ENCODE measurements around the gene CDK8.

CDK8 gene

DNA sequence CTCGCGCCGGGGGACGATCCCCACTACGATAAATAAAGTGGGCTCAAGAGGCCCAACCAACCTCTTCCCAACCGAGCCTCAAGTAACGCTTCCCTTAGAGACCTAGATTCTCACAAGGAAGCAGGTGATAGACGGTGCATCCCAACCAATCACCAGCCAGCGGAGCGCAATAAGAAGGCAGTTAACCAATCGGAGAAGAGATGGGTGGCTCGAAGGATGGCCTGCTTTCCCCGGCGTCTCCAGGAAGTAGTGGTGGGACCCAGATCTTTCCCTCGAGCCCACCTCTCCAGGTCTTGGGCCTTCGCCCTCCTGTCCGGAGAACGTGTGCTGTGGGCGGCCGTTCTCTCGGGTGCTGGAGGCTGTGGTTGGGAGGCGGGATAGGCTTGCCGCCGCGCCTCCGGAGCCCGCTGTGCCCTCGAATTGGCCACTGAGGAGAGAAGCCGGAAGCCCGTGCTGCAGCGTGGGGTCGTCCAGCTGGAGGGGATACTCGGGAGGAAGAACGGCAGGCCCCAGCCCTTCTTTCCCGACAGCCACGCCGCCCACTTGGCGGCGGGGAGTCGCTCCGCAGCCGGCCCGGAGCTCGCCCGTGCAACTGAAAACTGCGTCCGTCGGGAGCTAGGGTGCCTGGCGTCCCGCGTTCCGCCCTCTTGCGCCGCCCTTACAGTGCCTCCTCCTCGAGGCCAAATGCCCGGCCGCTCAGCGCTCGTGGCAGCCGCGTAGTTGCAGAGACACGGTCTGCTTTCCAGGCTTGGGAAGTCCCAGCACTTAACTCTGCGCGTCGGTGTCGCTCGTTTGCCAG, 32.0 kb upstream of the CDK8 start, which contains the start of gene RNF6:
RNF6 (minus strand) TSS at position 594 of the 799 bp plus-strand sequence. CDS start 2,665 bp downstream, outside the sequence.
- peak within 1 kb of the TSS; percentile 82 to 98 (median 88) for H3K4me2 ChIP-seq
- no peak for TF ChIP-seq Cebpa-rat (IDR thresholded peaks at IDR 0.05)
- peak within 1 kb of the TSS; percentile 76 to 87 (median 82) for H3K4me3 ChIP-seq
- no peaks in the 10 kb centered on the region for H3K9me3 ChIP-seq (replicated peaks in 1 of 11)
- peaks cover 23 to 29% (median 25%) of the 10 kb centered on the region in 10 experiments for H3K4me1 ChIP-seq
- H3K27me3 ChIP-seq, result no peaks in the 10 kb centered on the region
- peak within 1 kb of the TSS; percentile 92 to 99 (median 97) for H3K9ac ChIP-seq
- H3K36me3 ChIP-seq, result peaks cover 33 to 39% (median 36%) of the 10 kb centered on the region in 11 experiments
- peaks cover 0 to 23% (median 11%) of the 10 kb centered on the region in 11 experiments; a peak in 7 of 22 replicates for H4K20me1 ChIP-seq
- H3K27ac ChIP-seq, result peak within 1 kb of the TSS; percentile 94 to 99 (median 97)

DNA sequence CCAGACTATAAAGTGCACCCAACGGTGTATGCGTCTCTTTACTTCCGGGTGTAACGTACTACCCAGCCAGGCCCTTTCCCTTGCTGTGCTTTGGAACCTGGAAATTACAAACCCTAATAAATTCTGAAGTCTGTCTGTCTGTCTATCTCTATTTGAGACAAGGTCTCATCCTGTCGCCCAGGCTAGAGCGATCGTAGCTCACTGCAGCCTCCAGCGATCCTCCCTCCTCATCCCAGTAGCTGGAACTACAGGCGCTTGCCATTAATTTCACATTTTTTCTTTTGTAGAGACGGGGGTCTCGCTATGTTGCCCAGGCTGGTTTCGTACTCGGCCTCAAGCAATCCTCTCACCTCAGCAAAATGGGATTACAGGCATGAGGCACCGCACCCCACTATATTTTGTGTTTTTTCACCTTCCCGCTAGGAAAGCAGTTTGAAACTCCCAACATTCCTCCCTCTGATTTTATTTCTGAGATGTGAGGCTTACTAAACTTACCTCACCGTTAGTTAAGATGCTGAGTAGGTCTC, 31.3 kb upstream of the CDK8 start:
- Histone ChIP-seq H3K9ac (peak overlapping the region; percentile 92 to 99 (median 97)), H3K4me1 (peaks cover 23 to 29% (median 25%) of the 10 kb centered on the region in 10 experiments), H3K9me3 (replicated peaks in 1 of 11) (no peaks in the 10 kb centered on the region), H3K36me3 (peaks cover 26 to 32% (median 29%) of the 10 kb centered on the region in 11 experiments), H3K4me2 (peak overlapping the region; percentile 79 to 98 (median 85)), H3K27ac (peak overlapping the region; percentile 94 to 99 (median 97)), H3K4me3 (peak overlapping the region; percentile 76 to 87 (median 82)), H3K27me3 (no peaks in the 10 kb centered on the region), H4K20me1 (peaks cover 0 to 17% (median 7%) of the 10 kb centered on the region in 11 experiments; a peak in 6 of 22 replicates)
- no peak for TF ChIP-seq Cebpa-rat (IDR thresholded peaks at IDR 0.05)

DNA sequence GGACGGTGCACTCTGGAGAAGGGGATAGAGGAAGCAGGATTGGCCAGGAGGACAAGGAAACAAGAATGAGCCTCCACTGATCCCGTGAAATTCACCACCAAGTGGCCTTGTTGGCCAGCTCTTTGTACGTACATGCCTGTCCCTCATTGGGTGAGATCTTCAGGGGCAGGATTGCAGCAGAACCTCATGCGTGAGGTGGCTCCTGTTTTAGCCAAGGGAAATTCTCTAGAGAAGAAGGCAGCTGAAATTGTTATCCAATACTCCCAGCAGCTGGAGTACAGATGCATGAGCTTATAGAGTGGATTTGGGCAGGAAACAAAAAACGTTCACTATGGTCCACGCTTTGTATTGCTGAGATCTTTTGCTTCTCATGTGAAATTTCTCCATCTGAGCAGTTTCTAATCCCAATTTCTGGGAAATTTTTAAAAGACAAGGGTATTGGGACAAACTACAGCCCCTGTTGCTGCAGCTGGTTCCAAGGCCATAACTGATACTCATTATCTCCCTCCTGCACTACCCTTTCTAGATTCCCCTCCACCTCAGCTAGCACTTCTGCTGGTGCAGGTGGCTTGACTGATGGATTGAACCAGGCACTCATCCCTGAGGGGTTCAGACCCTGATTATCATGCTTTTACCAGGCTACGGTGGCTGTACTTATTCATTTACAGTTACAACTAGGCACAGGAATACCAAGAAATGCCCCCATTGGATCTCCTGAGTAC, 27.9 kb upstream of the CDK8 start:
- Histone ChIP-seq H3K4me1 (peaks cover 7 to 10% (median 9%) of the 10 kb centered on the region in 10 experiments; a peak in 17 of 20 replicates), H3K27ac (no peak overlapping the region), H3K9ac (no peak overlapping the region), H3K4me3 (no peak overlapping the region), H3K9me3 (replicated peaks in 1 of 11) (no peaks in the 10 kb centered on the region), H4K20me1 (peaks cover 0 to under 1% (median 0%) of the 10 kb centered on the region in 11 experiments; a peak in 2 of 22 replicates), H3K36me3 (no peaks in the 10 kb centered on the region), H3K4me2 (no peak overlapping the region), H3K27me3 (no peaks in the 10 kb centered on the region)
- TF ChIP-seq Cebpa-rat (IDR thresholded peaks at IDR 0.05), result no peak

DNA sequence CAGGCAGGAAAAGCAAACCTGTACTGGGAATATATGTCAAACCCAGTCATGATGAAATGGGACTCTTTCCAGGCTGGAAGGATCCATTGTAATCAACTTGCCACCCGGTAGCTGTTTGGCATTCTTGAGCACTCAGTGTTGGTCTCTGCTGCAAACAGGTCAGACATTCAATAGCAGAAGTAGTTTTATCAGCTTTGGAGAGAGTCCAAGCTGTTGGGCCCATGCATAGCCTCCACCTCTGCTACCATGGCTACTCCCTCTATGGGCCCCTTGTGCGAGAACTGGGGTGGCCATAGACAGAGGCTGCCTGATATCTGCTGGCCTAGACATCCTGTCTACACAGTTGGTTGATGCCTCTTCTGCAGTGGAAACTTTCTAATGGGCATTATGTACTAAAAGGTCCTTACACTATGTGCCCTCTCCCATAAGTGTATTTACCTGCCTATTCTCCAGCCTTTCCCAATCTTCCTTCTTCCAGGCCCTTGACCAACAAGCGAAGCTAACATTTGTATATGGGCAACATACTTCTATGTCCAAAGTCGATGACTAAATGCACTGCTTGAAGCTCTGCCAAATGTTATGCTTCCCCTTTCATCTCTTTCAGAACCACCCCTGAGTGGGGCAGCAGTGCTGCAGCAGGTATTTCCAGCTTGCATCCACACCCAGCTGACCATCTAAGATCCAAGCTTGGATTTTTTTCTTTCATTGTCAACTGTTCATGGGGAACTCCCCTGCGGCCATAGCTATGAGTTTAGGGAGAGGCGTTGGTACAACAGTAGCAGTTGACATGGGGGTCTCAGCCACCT, 26.6 kb upstream of the CDK8 start:
- Histone ChIP-seq H3K9me3 (replicated peaks in 1 of 11) (no peaks in the 10 kb centered on the region), H4K20me1 (no peaks in the 10 kb centered on the region), H3K4me2 (no peak overlapping the region), H3K27me3 (no peaks in the 10 kb centered on the region), H3K27ac (no peak overlapping the region), H3K4me3 (no peak overlapping the region), H3K9ac (no peak overlapping the region), H3K4me1 (peaks cover 7 to 10% (median 9%) of the 10 kb centered on the region in 10 experiments; a peak in 17 of 20 replicates), H3K36me3 (no peaks in the 10 kb centered on the region)
- no peak for TF ChIP-seq Cebpa-rat (IDR thresholded peaks at IDR 0.05)

DNA sequence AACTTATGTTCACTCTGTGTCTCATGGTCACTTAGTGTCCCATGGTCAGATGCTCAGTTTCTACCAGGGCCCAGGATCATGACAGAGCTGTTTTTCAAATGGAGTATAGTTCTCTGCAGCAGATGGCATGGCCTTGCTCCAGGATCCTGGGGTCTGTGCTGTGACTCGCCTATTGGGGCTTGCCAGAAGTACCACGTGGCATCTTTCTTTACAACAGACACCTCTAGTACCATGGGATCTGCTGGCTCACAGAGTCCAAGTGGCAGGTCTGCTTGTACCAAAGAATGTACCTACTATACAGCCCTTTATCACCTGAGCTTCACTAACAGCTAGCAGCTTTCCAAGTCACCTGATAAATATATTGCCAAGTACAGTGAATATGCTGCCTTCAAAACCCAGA, 25.8 kb upstream of the CDK8 start:
- Histone ChIP-seq H3K9ac (no peak overlapping the region), H3K27ac (no peak overlapping the region), H3K4me2 (no peak overlapping the region), H3K4me3 (no peak overlapping the region), H3K4me1 (peaks cover under 1 to 4% (median 3%) of the 10 kb centered on the region in 10 experiments; a peak in 15 of 20 replicates), H3K27me3 (no peaks in the 10 kb centered on the region), H3K9me3 (replicated peaks in 1 of 11) (no peaks in the 10 kb centered on the region), H4K20me1 (no peaks in the 10 kb centered on the region), H3K36me3 (no peaks in the 10 kb centered on the region)
- TF ChIP-seq Cebpa-rat (IDR thresholded peaks at IDR 0.05), result no peak

DNA sequence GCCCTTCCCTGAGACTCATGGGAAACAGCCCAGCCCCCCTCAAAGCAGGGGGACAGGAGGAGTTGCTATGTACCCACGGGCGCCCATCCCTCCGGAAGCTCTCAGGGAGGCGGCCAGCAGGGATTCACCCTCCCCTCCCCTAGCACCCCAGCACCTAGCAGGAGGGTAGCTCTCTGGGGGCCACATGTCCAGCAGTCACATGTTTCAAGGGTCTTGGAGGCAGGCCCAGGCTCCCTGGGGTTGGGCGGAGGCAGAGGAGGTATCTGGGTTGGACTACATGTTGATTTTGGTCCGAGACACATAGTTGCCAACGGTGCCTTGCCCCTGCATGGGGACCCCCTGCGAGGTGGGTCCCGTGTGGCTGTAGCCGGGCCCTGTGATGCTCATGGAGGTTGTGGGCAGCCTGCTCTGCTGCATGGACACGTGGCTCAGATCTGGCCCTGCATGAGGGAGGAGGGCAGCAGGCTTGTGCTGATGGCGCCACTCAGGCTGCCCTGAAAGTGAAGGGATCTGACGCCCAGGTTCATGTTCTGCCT, 24.8 kb upstream of the CDK8 start:
- no peaks in the 10 kb centered on the region for H3K9me3 ChIP-seq (replicated peaks in 1 of 11)
- no peak for TF ChIP-seq Cebpa-rat (IDR thresholded peaks at IDR 0.05)
- H3K4me1 ChIP-seq, result no peaks in the 10 kb centered on the region
- H3K36me3 ChIP-seq, result no peaks in the 10 kb centered on the region
- H4K20me1 ChIP-seq, result no peaks in the 10 kb centered on the region
- H3K4me3 ChIP-seq, result no peak overlapping the region
- no peak overlapping the region for H3K4me2 ChIP-seq
- no peak overlapping the region for H3K27ac ChIP-seq
- no peaks in the 10 kb centered on the region for H3K27me3 ChIP-seq
- H3K9ac ChIP-seq, result no peak overlapping the region

DNA sequence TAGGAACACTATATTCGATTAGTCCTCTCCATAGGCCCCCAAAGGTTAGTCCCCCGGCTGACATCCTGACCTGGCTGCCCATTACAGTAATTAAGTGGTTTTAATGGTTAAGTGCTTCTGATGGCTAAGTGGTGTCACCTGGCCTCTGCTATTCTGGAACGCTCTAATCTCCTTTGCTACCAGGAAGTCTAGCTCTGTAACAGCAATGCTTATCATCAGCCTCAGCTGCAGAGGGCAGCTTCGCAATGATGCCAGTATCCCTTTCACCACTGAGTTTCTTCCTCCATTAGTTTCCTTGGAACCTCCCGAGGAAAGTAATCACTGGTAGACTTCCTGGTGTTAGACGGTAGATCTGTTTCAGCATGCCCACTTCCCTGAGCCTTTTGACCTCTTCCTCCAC, 23.2 kb upstream of the CDK8 start:
- H3K4me1 ChIP-seq, result no peaks in the 10 kb centered on the region
- no peak for TF ChIP-seq Cebpa-rat (IDR thresholded peaks at IDR 0.05)
- no peak overlapping the region for H3K4me2 ChIP-seq
- no peaks in the 10 kb centered on the region for H4K20me1 ChIP-seq
- H3K9me3 ChIP-seq (replicated peaks in 1 of 11), result no peaks in the 10 kb centered on the region
- no peak overlapping the region for H3K27ac ChIP-seq
- no peak overlapping the region for H3K9ac ChIP-seq
- H3K4me3 ChIP-seq, result no peak overlapping the region
- H3K27me3 ChIP-seq, result no peaks in the 10 kb centered on the region
- H3K36me3 ChIP-seq, result no peaks in the 10 kb centered on the region

DNA sequence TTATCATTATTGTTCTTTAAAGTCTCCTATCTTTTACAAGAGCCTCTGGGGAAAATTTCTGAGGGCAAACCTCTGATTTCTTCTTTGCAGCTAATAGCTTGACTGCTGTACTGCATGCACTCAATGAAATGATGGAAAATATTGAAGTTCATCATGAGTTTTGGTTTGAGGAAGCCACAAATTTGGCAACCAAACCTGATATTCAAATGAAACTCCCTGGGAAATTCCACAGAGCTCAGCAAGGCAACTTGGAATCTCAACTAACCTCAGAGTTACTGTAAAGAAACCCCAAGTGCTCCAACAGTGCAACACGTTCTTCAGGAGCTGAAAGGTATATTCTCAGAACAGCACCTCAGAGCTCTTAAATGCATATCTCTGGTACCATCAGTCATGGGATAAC, 17.6 kb upstream of the CDK8 start:
- no peaks in the 10 kb centered on the region for H4K20me1 ChIP-seq
- H3K27me3 ChIP-seq, result no peaks in the 10 kb centered on the region
- H3K4me3 ChIP-seq, result no peak overlapping the region
- H3K27ac ChIP-seq, result no peak overlapping the region
- no peak for TF ChIP-seq Cebpa-rat (IDR thresholded peaks at IDR 0.05)
- H3K9me3 ChIP-seq (replicated peaks in 1 of 11), result 0 out of 22 replicates have a peak, but pooled peaks cover 0 to 1% (median 0%) of the 10 kb centered on the region in 11 experiments
- no peak overlapping the region for H3K9ac ChIP-seq
- peaks cover 0 to 6% (median 0%) of the 10 kb centered on the region in 10 experiments; a peak in 1 of 20 replicates for H3K4me1 ChIP-seq
- no peaks in the 10 kb centered on the region for H3K36me3 ChIP-seq
- peak overlapping the region in 1 of 11 experiments; percentile 9; a peak in 1 of 22 replicates for H3K4me2 ChIP-seq
